GM21360 (cell line): ENCODE measurements around the gene ATL3.
"Not testable (repeated sequence)": the region's sequence is repeated elsewhere in the genome, so short reads cannot be mapped to it uniquely, and the experiment has no call there.

ENCODE experiments used
- ATAC-seq: cut with Tn5 transposase; IDR thresholded peaks from one replicate; pipeline ENCODE4 v1.9.1; 2021; ENCODE audit warnings: mild to moderate bottlenecking, moderate library complexity; ENCODE audit not compliant: unreplicated experiment

The ATL3 gene

GRCh38 chr11:63623513-63624140 lies 47.5 kb downstream of the ATL3 start:
- no peak for ATAC-seq

DNA sequence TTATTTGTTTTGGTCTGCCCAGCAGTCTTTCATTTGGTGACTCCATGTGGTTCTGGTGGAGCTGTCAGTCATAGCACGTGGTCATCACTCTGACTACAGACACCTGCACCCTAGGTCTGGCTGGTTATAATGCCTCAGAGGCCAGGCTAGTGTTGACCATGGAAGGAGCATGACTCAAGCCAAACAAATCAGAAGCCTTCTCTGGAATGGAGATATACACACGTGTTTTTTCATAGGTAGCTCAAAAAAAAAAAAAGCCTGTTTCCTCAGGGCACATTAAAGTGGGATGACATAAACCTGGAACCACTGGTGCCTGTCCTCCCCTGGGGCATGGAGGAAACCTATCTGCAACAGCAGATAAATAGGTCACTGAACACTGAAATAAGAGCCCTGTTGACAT lies 48.9 kb downstream of the ATL3 start:
- ATAC-seq: no peak

DNA sequence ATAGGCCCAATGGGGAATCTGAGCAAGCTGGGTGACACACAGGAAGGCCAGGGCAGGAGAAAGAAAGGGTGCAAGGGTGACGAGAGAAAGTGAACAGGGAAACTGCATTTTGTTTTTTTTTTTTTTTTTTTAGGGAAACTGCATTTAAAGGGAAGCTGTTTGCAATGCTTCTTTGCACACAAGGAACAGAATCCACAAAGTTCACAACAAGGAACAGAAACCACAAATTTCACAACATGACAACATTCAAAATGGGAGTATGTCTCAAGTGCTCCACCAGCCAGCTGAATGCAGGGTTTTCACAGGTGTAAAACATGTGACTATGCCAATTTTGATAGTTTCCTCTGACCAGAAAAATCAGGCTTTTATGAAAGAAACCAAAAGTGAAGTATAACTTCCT lies 50.1 kb downstream of the ATL3 start:
- no peak for ATAC-seq

- ATAC-seq: no peak
Measured at GRCh38 chr11:63619967-63620366, 51.2 kb downstream of the ATL3 start.

DNA sequence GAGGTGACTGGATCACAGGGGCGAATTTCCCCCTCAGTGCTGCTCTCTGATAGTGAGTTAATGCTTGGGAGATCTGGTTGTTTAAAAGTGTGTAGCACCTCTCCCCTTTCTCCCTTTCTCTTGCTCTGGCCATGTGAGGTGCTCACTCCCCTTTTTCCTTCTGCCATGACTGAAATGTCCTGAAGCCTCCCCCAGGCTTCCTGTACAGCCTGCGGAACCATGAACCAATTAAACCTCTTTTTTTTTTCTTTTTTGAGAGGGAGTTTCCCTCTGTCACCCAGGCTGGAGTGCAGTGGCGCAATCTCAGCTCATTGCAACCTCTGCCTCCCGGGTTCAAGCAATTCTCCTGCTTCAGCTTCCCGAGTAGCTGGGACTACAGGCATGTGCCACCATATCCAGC lies 53.5 kb downstream of the ATL3 start:
- not testable (repeated sequence) for ATAC-seq

- no peak for ATAC-seq
Measured at GRCh38 chr11:63616953-63617352, 54.2 kb downstream of the ATL3 start.

DNA sequence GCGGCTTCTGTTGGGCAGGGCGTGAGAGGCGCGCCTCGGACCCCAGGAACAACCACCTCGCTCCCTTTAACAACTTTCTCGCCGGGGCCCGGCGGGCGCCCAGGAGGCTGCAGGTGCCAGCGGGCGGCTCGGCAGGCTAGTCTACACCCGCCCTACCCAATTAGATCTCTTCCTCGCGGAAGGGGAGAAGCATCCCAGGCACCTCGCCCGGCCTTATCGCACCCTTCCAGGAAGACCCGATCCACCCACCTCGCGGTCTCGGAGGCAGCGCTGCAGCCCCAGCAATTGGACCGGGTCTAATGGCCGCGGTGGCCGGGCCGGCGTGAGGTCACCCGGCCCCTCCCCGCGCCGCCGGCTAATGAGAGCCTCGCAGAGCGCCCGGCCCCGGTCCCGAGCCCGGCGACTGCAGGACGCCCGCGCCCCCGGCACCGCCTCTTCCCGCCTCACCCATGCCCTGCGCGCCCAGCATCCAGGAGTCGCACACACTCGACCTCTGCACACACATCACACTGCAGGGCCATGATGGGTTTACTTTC lies 57.0 kb downstream of the ATL3 start, which contains the start of gene PLAAT3:
Gene PLAAT3, minus strand, starts transcription at position 298 of the 536 bp plus-strand sequence. CDS start 419 bp downstream, outside the sequence.
- ATAC-seq: no peak

DNA sequence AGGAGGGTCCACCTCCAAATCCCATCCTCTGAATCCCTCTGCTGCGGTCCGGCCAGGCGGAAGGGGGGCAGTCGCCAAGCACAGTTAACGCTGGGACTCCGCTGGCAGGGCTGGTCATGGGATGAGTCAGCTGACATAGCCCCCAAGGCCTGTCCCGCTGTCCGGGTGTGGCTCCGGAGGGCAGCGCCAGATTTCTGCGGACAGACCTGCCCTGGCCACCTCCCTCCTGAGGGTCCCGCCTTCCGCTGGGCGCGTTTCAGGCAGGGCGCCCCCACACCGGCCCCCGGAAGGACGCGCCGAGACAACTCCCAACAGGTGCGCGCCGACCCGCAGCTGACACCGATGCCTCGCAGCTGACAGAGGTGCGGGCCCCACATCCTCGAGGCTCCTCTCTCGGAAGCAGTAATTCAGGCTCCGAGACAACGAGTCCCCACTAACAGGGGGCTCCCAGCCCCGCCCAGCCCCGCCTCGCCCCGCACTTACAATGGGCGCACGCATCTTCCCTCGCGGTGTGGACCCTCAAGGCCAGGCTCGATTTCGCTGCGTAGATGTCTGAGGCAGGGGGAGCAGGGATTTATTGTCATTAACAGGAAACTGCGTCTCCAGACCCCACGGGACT lies 57.5 kb downstream of the ATL3 start:
- no peak for ATAC-seq

- no peak for ATAC-seq
Measured at GRCh38 chr11:63612181-63612580, 59.0 kb downstream of the ATL3 start.

- ATAC-seq: no peak
Measured at GRCh38 chr11:63611395-63611747, 59.8 kb downstream of the ATL3 start.

DNA sequence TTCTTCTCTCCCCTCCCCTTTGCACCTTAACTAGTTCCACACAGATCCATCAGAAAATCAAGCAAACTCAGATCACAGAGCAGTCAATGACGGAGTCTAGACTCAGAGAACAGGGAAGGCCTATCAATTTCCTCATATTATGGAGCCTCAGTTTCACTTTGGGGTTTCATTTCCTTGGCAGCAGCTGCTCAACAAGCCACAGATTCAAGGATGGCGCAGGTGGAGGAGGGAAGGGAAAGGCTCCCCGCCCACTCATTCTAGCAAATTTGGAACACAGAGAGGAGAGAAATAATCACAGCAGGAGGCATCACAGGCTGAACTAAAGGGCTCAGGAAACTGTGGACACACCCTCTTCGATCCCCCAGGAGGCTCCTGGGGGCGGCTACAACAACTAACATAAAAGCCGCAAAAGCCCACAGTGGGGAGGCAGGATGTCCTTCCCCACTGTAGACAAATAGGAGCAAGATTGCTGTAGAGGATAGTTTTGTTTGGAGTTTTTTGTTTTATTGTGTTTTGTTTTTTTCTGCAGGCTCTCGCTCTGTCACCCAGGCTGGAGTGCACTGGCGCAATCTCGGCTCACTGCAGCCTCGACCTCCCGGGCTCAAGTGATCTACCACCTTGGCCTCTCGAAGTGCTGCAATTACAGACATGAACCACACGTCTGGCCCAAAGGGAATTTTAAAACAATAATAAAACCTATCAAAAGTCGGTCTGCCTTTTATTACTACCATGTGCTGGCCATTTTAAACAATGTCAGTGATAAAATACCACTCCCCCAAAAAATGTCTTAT lies 60.4 kb downstream of the ATL3 start:
- ATAC-seq: no peak

DNA sequence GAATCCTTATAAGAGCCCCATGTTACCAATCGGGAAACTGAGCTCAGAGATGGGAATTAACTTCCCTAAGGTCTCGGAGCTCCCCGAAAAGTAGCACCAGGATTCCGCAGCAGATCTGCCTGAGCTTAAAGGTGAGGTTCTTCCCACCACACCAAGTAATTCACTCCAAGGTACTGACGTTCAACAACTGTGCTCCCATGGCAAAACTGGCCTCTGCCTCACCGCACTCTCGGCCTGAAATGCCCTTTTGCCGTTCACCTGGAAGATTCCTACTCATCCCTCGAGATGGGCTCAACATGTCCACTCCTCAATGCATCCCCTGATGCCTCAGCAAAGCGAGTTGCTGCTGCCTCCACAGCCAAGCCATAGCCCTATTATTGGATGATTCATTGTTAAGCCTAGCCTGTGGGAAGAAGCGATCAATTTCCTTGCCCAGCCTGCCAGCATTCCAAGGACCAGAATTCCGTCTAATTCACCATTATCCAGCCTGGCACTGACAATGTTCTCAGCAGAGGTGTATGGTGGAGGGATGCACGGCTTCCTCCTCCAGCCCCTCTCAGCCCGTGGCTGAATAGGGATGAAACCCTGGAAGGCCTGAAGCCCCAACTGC lies 61.1 kb downstream of the ATL3 start:
- no peak for ATAC-seq

- no peak for ATAC-seq
Measured at GRCh38 chr11:63609536-63609935, 61.6 kb downstream of the ATL3 start.

DNA sequence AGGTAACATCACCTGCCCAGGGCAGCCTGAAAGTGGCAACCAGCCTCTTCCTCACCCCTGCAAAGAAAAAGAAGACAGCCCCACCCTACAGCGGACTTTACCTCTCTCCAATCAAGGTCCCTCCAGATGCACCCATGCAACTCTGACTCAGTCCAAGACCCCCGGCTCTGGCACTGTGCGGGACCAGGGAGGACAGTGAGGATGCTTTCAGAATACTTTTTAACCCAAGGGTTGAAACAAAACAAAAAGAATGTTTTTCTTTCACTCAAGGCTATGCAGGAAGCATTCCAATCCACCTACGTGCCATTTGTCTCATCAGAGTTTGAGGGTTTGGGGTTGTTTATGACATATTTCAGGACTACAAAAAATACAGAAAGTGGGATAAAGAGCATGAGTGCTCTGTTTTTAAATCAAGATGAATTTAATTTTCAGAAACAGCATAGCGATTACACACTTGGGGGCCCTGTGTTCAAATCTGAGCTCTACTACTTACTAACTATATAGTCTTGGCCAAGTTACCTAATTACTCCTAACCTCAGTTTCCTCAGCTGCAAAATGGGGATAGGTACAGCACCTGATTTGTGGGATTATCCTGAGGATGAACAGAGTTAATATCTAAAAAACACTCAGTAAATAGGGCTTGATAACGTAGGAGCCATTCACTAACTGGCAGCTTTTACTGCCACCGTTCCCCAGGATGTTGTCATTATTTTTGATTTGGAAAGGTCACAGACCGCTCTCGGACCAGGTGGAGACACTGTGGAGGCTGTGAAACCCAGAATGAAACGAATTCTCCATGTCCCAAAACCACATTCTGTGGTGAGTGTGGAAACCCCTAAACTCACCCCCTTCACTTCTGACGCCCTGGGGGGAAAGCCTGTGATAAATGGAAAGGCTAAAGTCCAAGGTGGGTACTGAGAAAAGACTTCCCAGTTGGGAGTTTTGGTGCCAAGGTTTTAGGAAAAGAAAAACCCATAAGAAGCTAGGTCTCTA lies 62.5 kb downstream of the ATL3 start:
- ATAC-seq: no peak

GRCh38 chr11:63603180-63603518 lies 68.0 kb downstream of the ATL3 start:
- no peak for ATAC-seq

DNA sequence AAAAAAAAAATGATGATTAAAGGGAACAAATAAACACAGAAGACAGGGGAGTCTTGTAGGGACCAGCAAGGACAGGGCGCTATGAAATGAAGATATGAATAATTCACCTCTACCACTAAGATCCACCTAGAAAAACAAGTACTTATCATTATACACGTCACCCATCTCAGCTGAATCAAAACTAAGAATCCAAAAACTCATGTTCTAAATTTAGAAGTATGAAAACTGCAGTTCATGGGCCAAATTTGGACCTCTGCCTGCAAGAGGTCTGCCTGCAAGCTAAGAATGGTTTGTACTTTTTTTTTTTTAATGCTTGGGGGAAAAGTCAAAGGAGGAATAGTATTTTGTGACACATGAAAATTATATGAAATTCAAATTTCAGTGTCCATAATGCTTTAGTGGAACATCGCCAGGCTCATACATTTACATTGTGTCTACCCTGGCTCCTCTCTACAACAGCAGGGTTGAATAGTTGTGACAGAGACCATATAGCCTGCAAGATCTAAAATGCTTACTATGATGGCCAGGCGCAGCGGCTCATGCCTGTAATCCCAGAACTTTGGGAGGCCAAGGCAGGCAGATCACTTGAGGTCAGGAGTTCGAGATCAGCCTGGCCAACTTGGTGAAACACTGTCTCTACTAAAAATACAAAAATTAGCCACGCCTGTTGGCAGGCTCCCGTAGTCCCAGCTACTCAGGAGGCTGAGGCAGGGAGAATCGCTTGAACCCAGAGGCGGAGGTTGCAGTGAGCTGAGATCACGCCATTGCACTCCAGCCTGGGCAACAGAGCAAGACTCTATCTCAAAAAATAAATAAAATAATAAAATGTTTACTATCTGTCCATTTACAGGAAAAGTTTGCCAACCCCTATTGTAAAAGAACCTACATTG lies 68.6 kb downstream of the ATL3 start:
- ATAC-seq: not testable (repeated sequence)

DNA sequence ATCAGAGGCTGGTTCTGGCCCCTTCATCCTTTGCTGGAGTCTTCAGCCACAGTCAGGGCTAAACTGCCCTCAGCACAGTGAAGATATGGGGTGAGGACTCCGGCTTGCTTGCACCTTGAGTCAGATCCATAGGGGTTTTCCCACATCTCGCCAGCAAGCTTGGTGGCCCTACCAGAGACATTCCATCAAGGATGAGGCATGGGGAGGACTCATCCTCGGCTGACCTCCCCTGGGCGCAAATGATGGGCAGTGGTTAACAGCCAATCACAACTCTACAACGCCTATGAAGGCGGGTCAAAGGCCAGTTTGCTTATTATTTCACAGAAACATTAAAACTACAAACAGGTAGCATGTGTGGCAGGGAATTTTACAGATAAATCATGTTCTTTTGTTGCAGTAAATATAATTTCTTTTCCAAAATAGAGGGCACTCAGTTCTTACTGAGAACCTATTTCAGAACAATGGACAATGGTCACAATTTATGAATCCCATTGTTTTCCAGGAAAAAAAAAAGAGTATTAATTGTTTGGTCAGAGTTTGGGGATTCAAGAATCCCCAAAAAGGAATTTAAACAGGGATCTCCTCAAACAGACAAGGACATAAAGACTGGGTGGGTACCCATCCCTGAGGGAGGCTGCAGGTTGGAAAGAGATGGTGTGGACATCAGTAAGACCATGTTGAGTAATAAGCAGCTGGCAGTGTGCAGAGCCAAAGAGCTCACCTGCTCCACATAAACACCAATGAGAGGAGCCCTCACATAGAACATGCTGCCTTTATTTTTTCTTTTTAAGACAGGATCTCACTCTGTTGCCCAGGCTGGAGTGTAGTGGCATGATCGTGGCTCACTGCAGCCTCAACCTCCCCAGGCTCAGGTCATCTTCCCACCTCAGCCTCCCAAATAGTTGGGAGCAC lies 71.7 kb downstream of the ATL3 start:
- no peak for ATAC-seq

DNA sequence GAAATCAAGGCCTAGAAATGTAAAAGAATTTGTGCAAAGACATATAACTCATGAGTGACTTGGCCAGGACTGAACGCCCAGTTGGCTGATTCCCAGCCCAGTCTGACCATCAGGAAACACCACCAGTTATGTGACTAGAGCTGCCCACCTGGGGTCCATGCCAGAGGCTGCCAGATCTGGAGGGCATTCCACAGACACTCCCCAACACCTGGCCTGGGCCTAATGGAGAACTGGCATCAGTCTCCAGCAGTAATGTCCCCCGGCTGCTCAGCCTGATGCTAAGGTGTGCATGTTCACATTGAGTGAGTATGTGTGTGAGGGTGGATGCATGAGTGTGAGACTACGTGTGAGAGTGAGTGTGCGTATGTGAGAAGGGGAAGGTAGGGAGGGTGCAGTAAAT lies 72.6 kb downstream of the ATL3 start:
- no peak for ATAC-seq
